Vagina (tissue), 2 donors: ENCODE results near the gene SLC35B2.

Experiments
- CTCF ChIP-seq, 3 experiments: fragments of 450-650 bp in 2 of 3; fragments of 200-600 bp in 1 of 3; sonication (generic) in 1 of 3; IDR thresholded peaks; one replicate each; pipeline ENCODE4 v1.5.1; 2017 to 2019; ENCODE audit warnings: antibody characterized with exemption in 3 of 3, mild to moderate bottlenecking in 2 of 3, moderate library complexity in 2 of 3
- POLR2A ChIP-seq, 2 donors: fragments of 450-650 bp; IDR thresholded peaks; one replicate each; pipeline ENCODE4 v1.6.1; 2017; ENCODE audit warnings: antibody characterized with exemption in 2 of 2, mild to moderate bottlenecking in 2 of 2, moderate library complexity in 2 of 2
- POLR2AphosphoS5 ChIP-seq, 2 donors: sonication (generic); formaldehyde crosslinking; IDR thresholded peaks; one replicate each; pipeline ENCODE4 v1.9.0; 2017; ENCODE audit warnings: antibody characterized with exemption in 2 of 2, mild to moderate bottlenecking in 2 of 2, low read depth in 1 of 2; ENCODE audit not compliant: insufficient read depth in 1 of 2

DNA sequence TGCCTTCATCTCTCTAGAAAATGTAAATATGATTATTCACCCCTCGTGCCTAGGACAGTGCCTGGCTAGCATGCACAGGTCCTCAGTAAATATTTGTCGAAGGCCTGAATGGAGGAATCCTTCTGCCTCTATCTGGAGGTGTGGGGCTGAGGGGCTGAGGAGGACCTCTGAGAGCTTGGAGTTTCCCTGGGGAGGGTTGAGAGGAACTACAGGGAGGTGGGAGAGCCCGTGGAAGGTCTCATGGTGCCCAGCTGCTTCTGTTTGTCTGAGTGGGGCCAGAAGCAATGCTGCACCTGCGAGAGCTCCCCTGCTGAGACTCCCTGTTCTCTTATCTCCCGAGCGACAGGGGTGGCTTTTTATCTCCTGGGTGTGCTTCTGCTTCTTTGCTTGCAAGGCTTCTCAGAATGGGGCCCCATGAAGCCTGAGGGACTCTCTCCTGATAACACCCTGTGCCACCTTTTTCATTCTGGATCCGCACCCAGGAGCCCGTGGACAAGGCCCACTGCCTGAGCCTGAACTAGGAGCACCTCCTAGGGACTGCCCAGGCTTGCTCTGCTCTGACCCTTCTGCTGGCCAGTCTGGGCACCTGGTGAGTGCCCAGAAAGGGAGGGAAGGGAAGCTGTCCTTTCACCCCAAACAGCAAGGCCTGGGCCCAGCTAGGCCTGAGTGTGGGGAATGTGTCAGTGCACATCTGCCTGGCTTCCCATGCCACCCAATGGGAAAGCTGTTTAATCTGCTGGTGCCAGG, 31.6 kb downstream of the SLC35B2 start:
- TF ChIP-seq CTCF (IDR thresholded peaks at IDR 0.05): no peak
- TF ChIP-seq POLR2A (IDR thresholded peaks at IDR 0.05): no peak
- no peak for TF ChIP-seq POLR2AphosphoS5 (IDR thresholded peaks at IDR 0.05; ENCODE audit: insufficient read depth in 1 of 2, low read depth in 1 of 2)
